Fibroblast of pulmonary artery (primary cell): ENCODE measurements around the gene ST6GALNAC2.

Source experiments
- DNase-seq: peaks from one replicate; pipeline ENCODE4 v3.0.0-alpha.2; 2010; ENCODE audit warnings: low read depth
- H3K4me3 ChIP-seq: replicated peaks from 2 replicates; pipeline ENCODE4 v1.5.1; 2011; ENCODE audit warnings: low read depth, mild to moderate bottlenecking, control low read depth, low read length, moderate library complexity
- TF ChIP-seq, protein P1 (sequence below): IDR thresholded peaks from 2 replicates; pipeline ENCODE4 v1.5.1; 2011; ENCODE audit warnings: mild to moderate bottlenecking, control low read depth, low read length, inconsistent platforms; ENCODE audit errors: missing control alignments

The ST6GALNAC2 gene

DNA sequence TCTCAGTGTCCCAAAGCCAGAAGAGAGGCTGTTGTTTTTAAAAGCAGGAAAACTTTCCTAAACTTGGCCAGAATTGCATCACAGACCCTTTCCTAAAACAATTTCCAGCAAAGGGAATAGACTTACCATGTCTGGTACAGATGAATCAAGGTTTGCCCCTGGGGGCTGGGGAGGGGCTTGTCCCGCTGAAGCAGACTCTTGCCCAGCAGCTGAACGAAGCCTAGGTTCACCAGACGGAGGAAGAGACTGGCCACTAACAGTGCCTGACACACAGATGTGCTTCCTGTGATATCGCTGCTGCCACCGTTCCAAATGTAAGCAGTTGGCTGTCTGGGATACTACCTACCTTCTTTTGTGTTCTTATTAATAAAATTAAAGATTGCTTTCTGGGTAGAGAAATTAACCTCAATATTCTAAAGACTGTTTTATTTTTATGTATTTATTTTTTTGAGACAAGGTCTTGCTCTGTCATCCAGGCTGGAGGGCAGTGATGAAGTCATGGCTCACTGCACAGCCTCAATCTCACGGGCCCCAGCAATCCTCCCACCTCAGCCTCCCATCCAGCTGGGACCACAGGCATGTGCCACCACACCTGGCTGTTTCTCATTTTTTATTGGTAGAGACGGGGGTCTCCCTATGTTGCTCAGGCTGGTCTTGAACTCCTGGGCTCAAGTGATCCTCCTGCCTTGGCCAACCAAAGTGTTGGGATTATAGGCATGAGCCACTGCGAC is 32.3 kb downstream of the ST6GALNAC2 start:
- DNase-seq, result no peak
- TF ChIP-seq, protein P1, sequence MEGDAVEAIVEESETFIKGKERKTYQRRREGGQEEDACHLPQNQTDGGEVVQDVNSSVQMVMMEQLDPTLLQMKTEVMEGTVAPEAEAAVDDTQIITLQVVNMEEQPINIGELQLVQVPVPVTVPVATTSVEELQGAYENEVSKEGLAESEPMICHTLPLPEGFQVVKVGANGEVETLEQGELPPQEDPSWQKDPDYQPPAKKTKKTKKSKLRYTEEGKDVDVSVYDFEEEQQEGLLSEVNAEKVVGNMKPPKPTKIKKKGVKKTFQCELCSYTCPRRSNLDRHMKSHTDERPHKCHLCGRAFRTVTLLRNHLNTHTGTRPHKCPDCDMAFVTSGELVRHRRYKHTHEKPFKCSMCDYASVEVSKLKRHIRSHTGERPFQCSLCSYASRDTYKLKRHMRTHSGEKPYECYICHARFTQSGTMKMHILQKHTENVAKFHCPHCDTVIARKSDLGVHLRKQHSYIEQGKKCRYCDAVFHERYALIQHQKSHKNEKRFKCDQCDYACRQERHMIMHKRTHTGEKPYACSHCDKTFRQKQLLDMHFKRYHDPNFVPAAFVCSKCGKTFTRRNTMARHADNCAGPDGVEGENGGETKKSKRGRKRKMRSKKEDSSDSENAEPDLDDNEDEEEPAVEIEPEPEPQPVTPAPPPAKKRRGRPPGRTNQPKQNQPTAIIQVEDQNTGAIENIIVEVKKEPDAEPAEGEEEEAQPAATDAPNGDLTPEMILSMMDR, result no peak
- no peak overlapping the region for H3K4me3 ChIP-seq

DNA sequence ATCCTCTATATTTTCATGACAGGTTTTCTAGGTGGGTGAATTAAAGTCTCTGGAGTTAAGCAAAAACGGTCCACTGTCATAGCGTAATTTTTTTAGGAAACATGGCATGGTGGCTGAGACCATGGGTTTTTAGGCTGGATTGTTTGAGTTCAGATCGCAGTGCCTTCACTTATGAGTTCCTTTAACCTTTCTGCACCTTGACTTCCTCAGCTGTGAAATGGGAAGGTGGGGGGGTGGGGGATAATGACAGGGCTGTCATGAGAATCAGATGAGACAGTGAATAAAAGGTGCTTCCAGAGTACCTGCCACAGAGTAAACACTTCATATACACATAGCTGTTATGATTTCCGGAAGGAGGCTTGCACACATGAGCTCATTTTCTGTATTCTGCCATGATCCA is 34.0 kb downstream of the ST6GALNAC2 start:
- no peak overlapping the region for H3K4me3 ChIP-seq
- TF ChIP-seq, protein P1, result no peak
- DNase-seq, result no peak

DNA sequence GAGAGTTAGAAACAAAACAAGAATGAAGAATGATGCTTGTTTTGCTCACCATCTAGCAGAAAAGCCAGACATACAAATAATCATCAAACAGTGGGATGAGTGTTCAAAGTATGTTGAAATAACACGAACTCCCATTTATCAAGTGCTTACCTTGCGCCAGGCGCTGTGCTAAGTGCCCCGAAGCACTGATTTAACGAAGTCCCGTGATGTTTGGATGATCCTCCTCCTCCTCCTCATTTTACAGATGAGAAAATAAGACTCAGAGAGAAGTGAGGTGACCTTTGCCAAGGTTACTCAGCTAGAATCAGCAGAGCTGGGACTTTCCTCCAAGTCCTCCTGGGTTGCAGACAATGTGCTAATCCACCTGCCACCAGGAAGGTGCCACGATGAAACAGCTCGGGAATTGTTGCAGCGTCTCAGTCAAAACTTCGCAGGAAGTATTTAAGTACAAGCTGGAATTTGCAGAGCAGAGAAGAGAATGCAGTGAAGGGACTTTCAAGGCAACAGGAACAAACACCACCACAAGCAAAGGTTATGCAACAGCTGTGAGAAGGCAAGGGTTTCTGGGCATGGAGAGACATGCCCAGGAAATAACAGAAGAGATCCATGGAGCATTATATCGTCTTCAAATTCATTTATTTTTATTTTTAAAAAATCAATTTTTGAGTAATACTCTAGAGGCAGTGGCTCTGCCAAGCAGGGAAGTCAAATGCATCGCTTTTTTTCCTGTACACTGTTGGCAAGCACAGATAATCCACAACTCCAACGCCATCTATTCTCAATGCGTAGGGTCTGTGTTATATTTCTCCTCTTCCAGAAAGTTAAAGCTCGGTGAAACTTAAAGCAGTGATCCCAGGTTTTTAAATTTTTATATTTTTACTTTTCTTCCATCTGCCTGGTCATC is 34.7 kb downstream of the ST6GALNAC2 start:
- TF ChIP-seq, protein P1, result no peak
- no peak overlapping the region for H3K4me3 ChIP-seq
- peak; percentile 84 for DNase-seq

DNA sequence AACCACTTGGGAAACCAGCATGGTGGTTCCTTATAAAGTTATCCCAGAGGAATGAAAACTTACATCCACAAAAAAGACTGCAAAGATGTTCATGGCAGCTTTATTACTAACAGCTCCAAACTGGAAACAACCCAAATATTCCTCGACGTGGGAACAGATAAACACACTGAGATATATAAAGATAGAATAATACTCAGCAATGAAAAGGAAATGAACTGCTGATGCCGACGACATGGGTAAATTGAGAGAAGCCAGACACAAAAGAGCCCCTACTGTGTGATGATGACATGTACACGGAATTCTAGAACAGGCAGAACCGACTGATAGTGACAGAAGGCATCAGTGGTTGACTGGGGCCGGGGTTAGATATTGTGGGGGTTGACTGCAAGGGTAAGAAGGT is 36.1 kb downstream of the ST6GALNAC2 start:
- no peak for DNase-seq
- TF ChIP-seq, protein P1, result no peak
- H3K4me3 ChIP-seq, result no peak overlapping the region

DNA sequence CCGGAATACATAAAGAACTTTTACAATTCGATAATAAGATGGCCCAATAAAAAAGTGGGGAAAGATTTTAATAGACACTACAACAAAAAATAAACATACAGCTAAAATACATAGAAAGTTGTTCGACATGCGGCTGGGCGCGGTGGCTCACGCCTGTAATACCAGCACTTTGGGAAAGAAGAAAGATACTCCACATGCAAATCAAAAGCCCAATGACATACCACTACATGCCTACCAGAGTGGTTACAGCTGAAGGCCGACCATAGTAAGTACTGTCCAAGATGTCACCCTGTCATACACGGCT is 36.5 kb downstream of the ST6GALNAC2 start:
- no peak for DNase-seq
- H3K4me3 ChIP-seq, result no peak overlapping the region
- TF ChIP-seq, protein P1, result no peak

DNA sequence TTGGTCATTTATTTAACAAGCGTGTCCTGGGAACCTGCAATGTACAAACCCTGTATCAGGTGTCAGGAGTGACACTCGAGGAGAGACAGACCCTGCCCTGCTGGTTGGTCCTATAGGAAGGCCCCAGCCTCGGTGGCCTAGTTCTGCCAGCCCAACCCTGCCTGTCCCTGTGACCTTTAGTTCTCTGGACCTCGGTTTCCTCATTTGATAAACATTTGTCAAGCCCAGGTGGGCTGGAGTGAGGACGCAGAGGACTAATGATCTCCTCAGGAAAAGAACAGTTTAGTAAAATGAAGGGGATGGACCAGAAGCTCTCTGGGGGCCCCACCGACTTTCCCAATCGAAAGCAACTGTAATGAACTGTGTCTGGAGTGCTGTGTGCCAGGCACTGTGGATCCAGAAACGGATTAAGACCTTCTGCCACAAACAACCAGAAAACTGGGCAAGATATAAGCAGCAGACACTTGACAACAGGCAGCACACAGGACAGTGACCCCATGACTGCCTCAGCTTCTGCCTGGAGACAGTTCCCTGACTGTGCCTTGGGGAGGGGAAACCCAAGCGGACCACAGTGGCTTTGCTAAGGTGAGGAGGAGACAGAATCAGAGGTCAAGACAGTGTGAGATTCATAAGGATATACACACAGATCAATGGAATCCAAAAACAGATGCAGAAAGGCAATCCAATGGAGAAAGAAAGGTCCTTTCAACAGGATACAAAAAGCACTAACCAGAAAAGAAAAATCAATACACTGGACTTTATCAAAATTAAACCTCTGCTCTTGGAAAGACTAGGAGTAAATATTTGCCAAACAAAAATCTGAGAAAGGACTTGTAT is 37.1 kb downstream of the ST6GALNAC2 start:
- DNase-seq, result no peak
- no peak overlapping the region for H3K4me3 ChIP-seq
- TF ChIP-seq, protein P1, result no peak
